ENCODE data around the gene GNMT. TPM values are rescaled to one million over a fixed set of nuclear protein-coding genes. Genes with fewer than 3 reads are reported as not detected.

The GNMT gene
- total and polyA plus RNA-seq, 2 of the 8 experiments (the other 6 are each of a cell fraction or from before 2014, with no cell fraction given): 1.8 to 3.4 TPM

DNA sequence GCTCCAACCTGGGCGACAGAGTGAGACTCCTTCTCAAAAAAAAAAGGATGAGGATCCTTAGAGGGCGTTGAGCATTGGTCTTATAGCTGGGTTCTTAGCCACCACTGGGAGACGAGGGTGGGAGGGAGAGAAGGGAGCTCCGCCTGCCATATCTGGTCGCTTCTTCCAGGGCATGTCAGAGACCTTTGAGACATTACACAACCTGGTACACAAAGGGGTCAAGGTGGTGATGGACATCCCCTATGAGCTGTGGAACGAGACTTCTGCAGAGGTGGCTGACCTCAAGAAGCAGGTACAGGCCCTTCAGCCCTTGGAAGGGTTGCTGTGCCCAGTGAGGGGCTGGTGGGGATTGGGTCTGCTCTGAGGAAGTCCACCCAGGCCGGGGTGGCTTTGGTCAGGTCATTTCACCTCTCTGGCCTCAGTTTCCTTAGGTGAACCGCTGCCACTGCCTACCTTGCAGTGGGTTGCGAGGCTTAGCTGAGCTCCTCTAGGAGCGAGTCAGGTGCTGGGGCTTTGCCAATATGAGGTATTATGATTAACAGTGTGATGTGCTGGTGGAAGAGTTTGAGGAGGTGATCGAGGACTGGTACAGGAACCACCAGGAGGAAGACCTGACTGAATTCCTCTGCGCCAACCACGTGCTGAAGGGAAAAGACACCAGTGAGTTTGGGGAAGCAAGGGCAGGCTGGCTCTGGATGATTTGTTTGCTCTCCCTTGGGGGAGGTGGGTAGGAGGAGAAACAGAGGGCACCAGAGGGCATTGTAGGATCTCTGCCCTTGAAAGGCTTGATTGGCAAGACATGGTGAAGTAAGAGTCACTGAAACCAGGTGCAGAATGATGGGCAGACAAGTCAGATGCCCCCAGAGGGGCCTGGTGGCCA is 22.8 kb upstream of the GNMT start (continued):
- TF ChIP-seq, protein P1, sequence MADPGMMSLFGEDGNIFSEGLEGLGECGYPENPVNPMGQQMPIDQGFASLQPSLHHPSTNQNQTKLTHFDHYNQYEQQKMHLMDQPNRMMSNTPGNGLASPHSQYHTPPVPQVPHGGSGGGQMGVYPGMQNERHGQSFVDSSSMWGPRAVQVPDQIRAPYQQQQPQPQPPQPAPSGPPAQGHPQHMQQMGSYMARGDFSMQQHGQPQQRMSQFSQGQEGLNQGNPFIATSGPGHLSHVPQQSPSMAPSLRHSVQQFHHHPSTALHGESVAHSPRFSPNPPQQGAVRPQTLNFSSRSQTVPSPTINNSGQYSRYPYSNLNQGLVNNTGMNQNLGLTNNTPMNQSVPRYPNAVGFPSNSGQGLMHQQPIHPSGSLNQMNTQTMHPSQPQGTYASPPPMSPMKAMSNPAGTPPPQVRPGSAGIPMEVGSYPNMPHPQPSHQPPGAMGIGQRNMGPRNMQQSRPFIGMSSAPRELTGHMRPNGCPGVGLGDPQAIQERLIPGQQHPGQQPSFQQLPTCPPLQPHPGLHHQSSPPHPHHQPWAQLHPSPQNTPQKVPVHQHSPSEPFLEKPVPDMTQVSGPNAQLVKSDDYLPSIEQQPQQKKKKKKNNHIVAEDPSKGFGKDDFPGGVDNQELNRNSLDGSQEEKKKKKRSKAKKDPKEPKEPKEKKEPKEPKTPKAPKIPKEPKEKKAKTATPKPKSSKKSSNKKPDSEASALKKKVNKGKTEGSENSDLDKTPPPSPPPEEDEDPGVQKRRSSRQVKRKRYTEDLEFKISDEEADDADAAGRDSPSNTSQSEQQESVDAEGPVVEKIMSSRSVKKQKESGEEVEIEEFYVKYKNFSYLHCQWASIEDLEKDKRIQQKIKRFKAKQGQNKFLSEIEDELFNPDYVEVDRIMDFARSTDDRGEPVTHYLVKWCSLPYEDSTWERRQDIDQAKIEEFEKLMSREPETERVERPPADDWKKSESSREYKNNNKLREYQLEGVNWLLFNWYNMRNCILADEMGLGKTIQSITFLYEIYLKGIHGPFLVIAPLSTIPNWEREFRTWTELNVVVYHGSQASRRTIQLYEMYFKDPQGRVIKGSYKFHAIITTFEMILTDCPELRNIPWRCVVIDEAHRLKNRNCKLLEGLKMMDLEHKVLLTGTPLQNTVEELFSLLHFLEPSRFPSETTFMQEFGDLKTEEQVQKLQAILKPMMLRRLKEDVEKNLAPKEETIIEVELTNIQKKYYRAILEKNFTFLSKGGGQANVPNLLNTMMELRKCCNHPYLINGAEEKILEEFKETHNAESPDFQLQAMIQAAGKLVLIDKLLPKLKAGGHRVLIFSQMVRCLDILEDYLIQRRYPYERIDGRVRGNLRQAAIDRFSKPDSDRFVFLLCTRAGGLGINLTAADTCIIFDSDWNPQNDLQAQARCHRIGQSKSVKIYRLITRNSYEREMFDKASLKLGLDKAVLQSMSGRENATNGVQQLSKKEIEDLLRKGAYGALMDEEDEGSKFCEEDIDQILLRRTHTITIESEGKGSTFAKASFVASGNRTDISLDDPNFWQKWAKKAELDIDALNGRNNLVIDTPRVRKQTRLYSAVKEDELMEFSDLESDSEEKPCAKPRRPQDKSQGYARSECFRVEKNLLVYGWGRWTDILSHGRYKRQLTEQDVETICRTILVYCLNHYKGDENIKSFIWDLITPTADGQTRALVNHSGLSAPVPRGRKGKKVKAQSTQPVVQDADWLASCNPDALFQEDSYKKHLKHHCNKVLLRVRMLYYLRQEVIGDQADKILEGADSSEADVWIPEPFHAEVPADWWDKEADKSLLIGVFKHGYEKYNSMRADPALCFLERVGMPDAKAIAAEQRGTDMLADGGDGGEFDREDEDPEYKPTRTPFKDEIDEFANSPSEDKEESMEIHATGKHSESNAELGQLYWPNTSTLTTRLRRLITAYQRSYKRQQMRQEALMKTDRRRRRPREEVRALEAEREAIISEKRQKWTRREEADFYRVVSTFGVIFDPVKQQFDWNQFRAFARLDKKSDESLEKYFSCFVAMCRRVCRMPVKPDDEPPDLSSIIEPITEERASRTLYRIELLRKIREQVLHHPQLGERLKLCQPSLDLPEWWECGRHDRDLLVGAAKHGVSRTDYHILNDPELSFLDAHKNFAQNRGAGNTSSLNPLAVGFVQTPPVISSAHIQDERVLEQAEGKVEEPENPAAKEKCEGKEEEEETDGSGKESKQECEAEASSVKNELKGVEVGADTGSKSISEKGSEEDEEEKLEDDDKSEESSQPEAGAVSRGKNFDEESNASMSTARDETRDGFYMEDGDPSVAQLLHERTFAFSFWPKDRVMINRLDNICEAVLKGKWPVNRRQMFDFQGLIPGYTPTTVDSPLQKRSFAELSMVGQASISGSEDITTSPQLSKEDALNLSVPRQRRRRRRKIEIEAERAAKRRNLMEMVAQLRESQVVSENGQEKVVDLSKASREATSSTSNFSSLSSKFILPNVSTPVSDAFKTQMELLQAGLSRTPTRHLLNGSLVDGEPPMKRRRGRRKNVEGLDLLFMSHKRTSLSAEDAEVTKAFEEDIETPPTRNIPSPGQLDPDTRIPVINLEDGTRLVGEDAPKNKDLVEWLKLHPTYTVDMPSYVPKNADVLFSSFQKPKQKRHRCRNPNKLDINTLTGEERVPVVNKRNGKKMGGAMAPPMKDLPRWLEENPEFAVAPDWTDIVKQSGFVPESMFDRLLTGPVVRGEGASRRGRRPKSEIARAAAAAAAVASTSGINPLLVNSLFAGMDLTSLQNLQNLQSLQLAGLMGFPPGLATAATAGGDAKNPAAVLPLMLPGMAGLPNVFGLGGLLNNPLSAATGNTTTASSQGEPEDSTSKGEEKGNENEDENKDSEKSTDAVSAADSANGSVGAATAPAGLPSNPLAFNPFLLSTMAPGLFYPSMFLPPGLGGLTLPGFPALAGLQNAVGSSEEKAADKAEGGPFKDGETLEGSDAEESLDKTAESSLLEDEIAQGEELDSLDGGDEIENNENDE (IDR thresholded peaks at IDR 0.05; ENCODE audit: insufficient replicate concordance, low read length): no peak
- TF ChIP-seq CEBPB (IDR thresholded peaks at IDR 0.05; ENCODE audit: low read depth, low read length) (no peak), TEAD4 (IDR thresholded peaks at IDR 0.05; ENCODE audit: low read depth, low read length) (no peak), BCL11A (IDR thresholded peaks at IDR 0.05; ENCODE audit: low read depth in 2 of 2, low read length in 2 of 2) (no peak), CREB1 (IDR thresholded peaks at IDR 0.05) (no peak), BACH1 (IDR thresholded peaks at IDR 0.05; ENCODE audit: low read length) (no peak), JUN (IDR thresholded peaks at IDR 0.05; ENCODE audit: low read depth, low read length) (no peak), SP1 (IDR thresholded peaks at IDR 0.05; ENCODE audit: low read depth, low read length) (no peak), EP300 (IDR thresholded peaks at IDR 0.05; ENCODE audit: borderline replicate concordance in 1 of 2, low read depth in 2 of 2, low read length in 2 of 2) (no peak)
- TF ChIP-seq, protein P2, sequence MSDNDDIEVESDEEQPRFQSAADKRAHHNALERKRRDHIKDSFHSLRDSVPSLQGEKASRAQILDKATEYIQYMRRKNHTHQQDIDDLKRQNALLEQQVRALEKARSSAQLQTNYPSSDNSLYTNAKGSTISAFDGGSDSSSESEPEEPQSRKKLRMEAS (IDR thresholded peaks at IDR 0.05): no peak

Data from H1 (cell line).